ENCODE data around the gene IL10RB.
"Not testable (repeated sequence)": the region's sequence is repeated elsewhere in the genome, so short reads cannot be mapped to it uniquely, and the experiment has no call there.

The IL10RB gene

DNA sequence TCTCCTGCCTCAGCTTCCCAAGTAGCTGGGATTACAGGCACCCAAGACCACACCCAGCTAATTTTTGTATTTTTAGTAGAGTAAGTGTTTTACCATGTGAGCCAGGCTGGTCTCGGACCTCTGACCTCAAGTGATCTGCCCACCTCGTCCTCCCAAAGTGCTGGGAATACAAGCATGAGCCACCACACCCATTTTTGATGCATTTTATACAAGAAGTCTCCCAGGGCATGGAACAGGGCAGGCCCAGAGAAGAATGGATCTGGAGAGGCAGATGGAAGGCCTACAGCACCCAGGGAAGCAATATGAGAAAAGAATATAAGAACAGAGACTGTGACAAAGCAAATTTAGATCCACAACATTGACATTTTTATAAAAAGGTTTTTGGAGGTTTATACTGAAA lies 39.8 kb downstream of the IL10RB start:
- DNase-seq = no peak

- DNase-seq = peak; percentile 61
These were observed 42.7 kb downstream of the IL10RB start for GRCh38 chr21:33308586-33309490.

- no peak for DNase-seq
These were observed 43.6 kb downstream of the IL10RB start for GRCh38 chr21:33309778-33310177.

DNA sequence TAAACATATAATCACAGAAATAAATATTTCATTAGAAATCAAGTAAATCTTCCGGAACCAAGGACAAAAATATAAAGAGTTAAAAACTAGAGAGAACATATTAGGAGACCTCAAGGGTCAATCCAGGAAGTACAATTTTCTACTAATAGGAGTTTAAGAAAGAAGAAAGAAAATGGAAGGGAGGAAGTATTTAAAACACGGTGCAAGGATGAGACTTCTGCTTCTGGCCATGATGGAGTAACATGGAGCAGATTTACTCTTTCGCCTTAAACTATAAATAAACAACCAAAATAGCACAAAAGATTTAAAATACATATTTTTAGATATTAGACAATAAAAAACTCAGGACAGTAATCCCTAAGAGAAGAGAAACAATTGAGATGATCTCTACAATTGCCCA lies 46.0 kb downstream of the IL10RB start:
- DNase-seq = no peak

DNA sequence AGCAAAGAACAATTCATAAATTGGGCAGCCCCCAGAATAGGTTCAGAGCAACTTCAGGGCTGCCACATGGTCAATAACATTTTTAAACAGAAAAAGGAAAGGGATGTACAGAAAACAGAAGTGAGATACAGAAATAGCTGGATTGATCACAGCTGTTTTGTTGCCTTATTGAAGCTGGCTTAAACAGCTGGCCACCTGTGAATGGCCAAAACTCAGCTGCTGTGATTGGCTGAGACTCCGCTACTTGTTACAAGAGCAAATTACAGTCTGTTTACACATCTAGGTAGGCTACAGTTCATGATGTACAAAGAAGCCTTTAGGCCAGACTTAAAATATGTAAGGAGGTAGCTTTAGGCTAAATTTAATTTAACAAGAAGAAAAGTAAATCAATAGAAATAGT lies 47.0 kb downstream of the IL10RB start:
- no peak for DNase-seq

DNA sequence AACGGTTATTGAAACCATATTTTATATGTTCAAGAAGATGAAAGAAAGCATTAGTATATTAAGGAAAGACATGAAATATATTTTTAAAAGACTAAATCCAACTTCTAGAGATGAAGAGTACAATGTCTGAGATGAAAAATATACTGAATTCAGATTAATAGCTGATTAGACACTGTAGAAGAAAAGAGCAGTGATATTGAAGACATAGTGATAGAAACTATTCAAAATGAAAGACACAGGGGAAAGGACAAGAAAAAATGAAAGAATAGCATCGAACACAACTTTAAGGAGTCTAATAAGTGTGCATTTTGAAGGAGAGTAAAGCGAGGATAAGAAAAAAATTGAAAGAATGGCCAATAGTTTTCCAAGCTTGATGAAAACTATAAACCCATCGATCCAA lies 47.4 kb downstream of the IL10RB start:
- no peak for DNase-seq

- DNase-seq = peak; percentile 79
These were observed 47.9 kb downstream of the IL10RB start for GRCh38 chr21:33314111-33314510.

DNA sequence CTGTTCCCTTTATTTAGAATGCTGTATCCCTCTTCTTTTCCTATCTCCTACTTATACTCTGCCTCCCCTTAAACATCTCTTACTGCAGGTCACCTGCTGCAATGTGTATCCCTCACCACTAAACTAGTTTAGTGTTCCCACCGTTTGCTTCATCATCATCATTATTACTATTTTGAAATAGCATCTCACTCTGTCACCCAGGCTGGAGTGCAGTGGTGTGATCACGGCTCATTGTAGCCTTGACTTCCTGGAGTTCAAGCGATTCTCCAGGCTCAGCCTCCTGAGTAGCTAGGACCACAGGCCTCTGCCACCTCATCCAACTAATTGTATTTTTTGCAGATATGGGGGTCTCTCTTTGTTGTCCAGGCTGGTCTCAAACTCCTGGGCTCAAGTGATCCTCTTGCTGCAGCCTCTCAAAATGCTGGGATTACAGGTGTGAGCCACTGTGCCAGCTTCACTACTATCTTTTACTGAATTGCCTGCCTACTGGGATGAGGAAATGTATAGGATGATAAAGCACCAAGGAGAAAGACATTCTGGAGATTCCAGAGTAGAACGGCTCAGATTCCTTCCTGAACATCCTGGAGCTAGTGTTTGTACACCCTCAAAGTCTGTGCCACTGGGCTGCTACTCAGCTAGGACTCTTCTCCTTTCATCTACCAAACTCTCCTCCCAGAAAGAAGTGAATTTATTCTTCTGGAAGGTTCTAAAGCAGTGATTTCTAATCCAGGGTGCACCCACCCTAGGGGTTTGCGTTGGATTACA lies 50.0 kb downstream of the IL10RB start:
- no peak for DNase-seq

DNA sequence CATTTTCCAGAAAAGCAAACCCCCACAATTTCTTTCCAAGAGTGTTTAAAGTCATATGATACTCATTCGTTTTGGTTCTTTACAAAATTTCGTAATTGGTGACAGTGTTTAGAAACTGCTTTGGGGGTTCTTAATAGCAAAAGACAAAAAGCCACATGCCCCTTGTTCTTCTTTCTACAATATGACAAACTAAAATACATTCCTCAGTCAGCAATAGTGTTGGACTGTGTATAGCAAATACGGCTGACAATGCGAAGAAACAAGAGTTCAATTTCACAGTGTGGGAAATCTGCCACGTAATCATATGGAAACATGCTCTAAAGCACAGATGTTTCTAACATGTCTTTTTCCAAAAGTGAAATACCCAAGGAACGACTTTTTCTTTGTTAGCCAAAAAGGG lies 51.0 kb downstream of the IL10RB start:
- DNase-seq = no peak

- DNase-seq = no peak
These were observed 51.8 kb downstream of the IL10RB start for GRCh38 chr21:33317786-33318486.

GRCh38 chr21:33321005-33321404 lies 54.8 kb downstream of the IL10RB start:
- DNase-seq = not testable (repeated sequence)

DNA sequence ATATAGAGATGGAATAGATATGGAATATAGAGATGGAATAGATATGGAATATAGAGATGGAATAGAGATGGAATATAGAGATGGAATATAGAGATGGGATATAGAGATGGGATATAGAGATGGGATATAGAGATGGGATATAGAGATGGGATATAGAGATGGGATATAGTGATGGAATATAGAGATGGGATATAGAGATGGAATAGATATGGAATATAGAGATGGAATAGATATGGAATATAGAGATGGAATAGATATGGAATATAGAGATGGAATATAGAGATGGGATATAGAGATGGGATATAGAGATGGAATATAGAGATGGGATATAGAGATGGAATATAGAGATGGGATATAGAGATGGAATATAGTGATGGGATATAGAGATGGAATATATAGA lies 57.4 kb downstream of the IL10RB start:
- not testable (repeated sequence) for DNase-seq

GRCh38 chr21:33324291-33325221 lies 58.4 kb downstream of the IL10RB start, which contains the start of gene IFNAR1:
Gene IFNAR1 (plus strand): TSS chr21:33324970. CDS start chr21:33325056, 86 bp downstream.
- peak; percentile 96 for DNase-seq

- peak; percentile 68 for DNase-seq
These were observed 59.3 kb downstream of the IL10RB start for GRCh38 chr21:33325222-33326067.

DNA sequence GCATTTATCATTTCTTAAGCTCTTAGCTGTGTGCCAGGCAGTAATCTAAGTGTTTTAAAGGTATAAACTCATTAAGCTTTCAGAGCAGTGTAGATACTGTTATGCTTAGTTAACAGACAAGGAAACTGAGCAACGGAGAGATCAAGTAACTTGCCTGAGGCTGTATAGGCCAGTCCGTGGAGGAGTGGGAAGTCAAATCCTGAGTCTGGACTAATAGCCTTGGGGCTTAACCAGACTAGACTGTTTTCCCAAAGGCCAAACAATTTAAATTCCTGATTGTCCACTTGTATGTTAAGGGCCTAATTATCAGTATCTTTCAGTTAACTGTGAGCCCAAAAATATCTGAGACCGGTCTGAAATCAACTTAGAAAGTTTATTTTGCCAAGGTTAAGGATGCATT lies 61.2 kb downstream of the IL10RB start:
- DNase-seq = no peak

- DNase-seq = no peak
These were observed 61.7 kb downstream of the IL10RB start for GRCh38 chr21:33327792-33328433.

DNA sequence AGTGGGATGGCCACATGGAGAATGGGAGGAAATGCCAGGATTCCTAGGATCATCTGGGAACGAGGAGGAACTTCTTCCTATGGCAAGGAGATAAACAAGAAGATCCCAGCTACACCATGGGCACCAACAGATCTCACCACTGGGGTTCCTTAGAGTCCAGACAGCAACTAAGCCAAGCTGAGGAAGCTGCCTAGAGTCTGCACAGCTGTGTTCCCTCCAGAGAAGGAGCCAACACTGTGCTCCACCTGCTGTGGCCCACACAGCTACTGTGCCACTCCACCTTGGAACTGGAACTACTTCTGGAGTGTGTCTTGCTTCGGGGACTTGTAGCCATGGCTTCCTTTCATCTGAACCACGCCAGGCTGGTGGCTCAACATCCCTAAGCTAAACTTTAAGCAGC lies 64.6 kb downstream of the IL10RB start:
- DNase-seq = no peak

DNA sequence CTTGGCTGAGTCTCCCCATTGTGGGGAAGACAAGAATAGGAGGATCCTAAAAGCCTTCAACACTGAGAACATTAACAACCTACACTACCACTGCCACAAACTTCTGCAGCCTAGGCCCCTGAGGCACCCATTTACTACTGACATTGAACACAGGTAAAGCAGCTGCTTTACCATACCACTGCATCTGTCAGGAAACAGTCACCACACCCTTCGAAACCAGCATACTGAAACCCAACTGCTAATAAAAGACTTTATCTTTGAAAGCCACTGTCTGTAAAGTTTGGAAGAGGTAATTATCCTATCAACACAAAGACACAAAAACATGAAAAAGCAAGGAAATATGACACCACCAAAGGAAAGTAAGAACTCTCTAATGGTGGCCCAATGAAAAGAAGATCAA lies 66.0 kb downstream of the IL10RB start:
- no peak for DNase-seq

- DNase-seq = no peak
These were observed 68.0 kb downstream of the IL10RB start for GRCh38 chr21:33334191-33334590.

GRCh38 chr21:33334824-33335223 lies 68.7 kb downstream of the IL10RB start:
- no peak for DNase-seq

DNA sequence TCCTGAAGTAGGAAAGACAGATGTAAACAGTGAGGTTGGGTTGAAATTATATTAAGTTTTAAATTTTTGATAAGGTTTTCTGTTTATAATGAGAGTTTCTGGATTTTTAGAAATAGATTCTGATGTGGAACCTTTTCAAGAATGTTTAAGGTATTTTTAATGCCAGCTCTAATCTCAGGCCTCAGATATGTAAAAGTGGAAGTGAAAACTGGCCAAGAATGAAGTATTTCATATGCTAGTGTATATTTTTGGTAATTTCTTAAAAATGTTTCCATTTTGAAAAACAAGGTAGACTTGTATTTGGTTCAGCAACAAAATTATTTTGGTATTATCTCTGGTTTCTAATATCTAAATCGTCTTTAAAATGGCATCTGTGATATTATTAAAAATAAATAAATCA lies 73.0 kb downstream of the IL10RB start:
- no peak for DNase-seq

Measured in fibroblast of skin of right quadriceps (primary cell).